Measurements from ENCODE around the gene NEUROD4. TPM values are rescaled to one million over a fixed set of nuclear protein-coding genes. Genes with fewer than 3 reads are reported as not detected.

The NEUROD4 gene
- total and polyA plus RNA-seq, 10 of the 15 experiments (the other 5 are each of a cell fraction or from before 2014, with no cell fraction given): 0.06 TPM; not detected in 9

GRCh38 chr12:54974279-54974678 lies 45.5 kb upstream of the NEUROD4 start (continued):
- TF ChIP-seq GABPA (IDR thresholded peaks at IDR 0.05; ENCODE audit: low read depth) (no peak), SKIL (IDR thresholded peaks at IDR 0.05; ENCODE audit: low read depth, poor library complexity, severe bottlenecking) (no peak), HSF1 (IDR thresholded peaks at IDR 0.05; ENCODE audit: low read depth, low read length) (no peak), ZNF24 (IDR thresholded peaks at IDR 0.05) (no peak), EED (IDR thresholded peaks at IDR 0.05; ENCODE audit: low read depth) (no peak)

DNA sequence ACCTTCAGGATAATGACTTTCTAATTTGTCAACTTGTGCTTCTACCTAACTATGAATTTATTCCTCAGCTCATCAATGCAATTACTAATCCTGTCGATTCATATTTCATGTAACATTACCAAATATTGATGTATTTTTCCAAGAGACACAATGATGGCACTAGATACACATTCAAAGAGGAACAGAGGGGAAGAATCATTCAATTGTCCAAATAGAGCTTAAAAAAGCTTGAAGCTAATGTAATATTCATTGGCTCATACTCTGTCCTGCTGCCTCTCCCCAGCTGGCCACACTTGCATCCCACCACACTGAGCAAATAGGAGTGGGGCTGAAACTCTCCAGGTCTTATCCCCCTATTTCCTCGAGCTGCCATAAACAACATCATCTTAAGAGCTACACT lies 44.5 kb upstream of the NEUROD4 start:
- FAIRE-seq: no peak
- no peaks in the 10 kb centered on the region for H3K4me1 ChIP-seq (ENCODE audit: control insufficient read depth, insufficient read depth, low read length)
- no peaks in the 10 kb centered on the region; the same call in 1 of the 2 replicates for H3K79me2 ChIP-seq (ENCODE audit: control insufficient read depth, insufficient read depth, low read length)
- POLR2A ChIA-PET: interaction anchor here (0.7 to 1.4 kb wide), 4 partner anchors 9 to 15 kb away, joined by 3 to 7 read pairs (median 3); partner anchors contain the start of gene TESPA1
- no peak overlapping the region for H3K4me3 ChIP-seq
- H3K9ac ChIP-seq (ENCODE audit: control insufficient read depth, insufficient read depth, low read length): no peak overlapping the region
- RAD21 ChIA-PET (ENCODE audit: unreplicated experiment): interaction anchor here (0.5 kb wide), 1 partner anchor 1725 kb away, joined by 3 read pairs; no protein-coding TSS in a partner anchor
- no peaks in the 10 kb centered on the region for H3K27me3 ChIP-seq (replicated peaks in 1 of 2; ENCODE audit: control insufficient read depth in 2 of 2, insufficient read depth in 2 of 2, low read length in 1 of 2)
- TF ChIP-seq GATAD2B (conservative IDR thresholded peaks at IDR 0.05; ENCODE audit: low read depth): no peak
- TF ChIP-seq EED (IDR thresholded peaks at IDR 0.05; ENCODE audit: low read depth): no peak
- TF ChIP-seq CREB1 (IDR thresholded peaks at IDR 0.05; ENCODE audit: low read depth): no peak
- TF ChIP-seq BMI1 (IDR thresholded peaks at IDR 0.05; ENCODE audit: borderline replicate concordance): no peak
- TF ChIP-seq KDM1A (IDR thresholded peaks at IDR 0.05; ENCODE audit: borderline replicate concordance): no peak
- TF ChIP-seq MEF2B (IDR thresholded peaks at IDR 0.05; ENCODE audit: partially characterized antibody, poor library complexity, severe bottlenecking): no peak
- TF ChIP-seq RFX5 (IDR thresholded peaks at IDR 0.05; ENCODE audit: low read depth, low read length): no peak
- H3K9me3 ChIP-seq (replicated peaks; ENCODE audit: control insufficient read depth, insufficient read depth, low read length): no peaks in the 10 kb centered on the region
- SMC1A ChIA-PET (ENCODE audit: uncharacterized antibody, unreplicated experiment): interaction anchor here (1.0 to 13.8 kb wide), 5 partner anchors 10 to 97 kb away, joined by 4 to 90 read pairs (median 8); partner anchors contain the start of gene TESPA1
- H2AFZ ChIP-seq (ENCODE audit: control insufficient read depth, low read depth, low read length): no peak overlapping the region
- no peak for ATAC-seq
- no peak overlapping the region for H3K4me2 ChIP-seq (ENCODE audit: control insufficient read depth, insufficient read depth)
- 97% methylated on average over 2 of the region's 2 CpGs for WGBS (ENCODE audit: insufficient coverage, insufficient replicate concordance, low lambda C conversion rate, missing lambda C conversion rate)
- no peak for DNase-seq (ENCODE audit: low read depth, low spot score)
- peaks cover 0 to 7% of the 10 kb centered on the region in 2 experiments; a peak in 1 of 4 replicates for H3K36me3 ChIP-seq (ENCODE audit: control insufficient read depth in 2 of 2, insufficient read depth in 2 of 2, low read length in 1 of 2)
- H3K27ac ChIP-seq (ENCODE audit: control insufficient read depth, insufficient read depth): no peak overlapping the region
- H4K20me1 ChIP-seq (ENCODE audit: control insufficient read depth, insufficient read depth): no peaks in the 10 kb centered on the region
- in situ Hi-C loops (cut with MboI) (no loop called here), intact Hi-C loops (cut with micrococcal nuclease; ENCODE audit: unreplicated experiment) (no loop called here)
- CTCF ChIA-PET: interaction anchor here (0.6 to 6.6 kb wide), 8 partner anchors 9 to 226 kb away, joined by 3 to 30 read pairs (median 6); partner anchors contain the start of gene TESPA1
- BruUV-seq (replicated peaks): no TSS peak

Measured in GM12878 (cell line).